LoVo (cell line): Measurements from ENCODE around the gene PVALB.
A peak's percentile ranks its signal among the peaks of the same experiment; 100 is the strongest.

Source experiments
- DNase-seq: peaks from one replicate; pipeline ENCODE4 v3.0.0-alpha.2; 2016; ENCODE audit warnings: low spot score

PVALB gene

DNA sequence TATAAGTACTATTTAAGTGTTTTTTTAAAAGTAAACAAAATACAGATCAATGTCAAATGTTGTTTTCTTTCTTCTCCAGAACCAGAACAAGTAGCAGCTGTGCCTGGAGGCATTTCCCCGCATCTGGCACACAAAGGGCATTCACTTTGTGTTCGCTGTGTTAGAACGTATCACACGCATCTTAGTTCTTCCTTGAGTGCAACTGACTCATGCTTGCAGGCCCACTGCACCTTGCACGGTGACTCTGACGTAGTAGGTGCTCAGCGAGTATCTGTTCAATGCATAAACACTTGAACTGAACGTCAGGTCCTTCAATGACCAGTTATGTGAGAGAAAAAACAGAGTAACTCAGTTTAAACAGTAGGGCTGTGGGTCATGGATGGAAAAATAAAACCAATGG, 44.4 kb downstream of the PVALB start:
- DNase-seq: no peak

GRCh38 chr22:36771356-36772063, 45.3 kb downstream of the PVALB start:
- DNase-seq: no peak

GRCh38 chr22:36770513-36771231, 46.2 kb downstream of the PVALB start:
- DNase-seq: no peak

DNA sequence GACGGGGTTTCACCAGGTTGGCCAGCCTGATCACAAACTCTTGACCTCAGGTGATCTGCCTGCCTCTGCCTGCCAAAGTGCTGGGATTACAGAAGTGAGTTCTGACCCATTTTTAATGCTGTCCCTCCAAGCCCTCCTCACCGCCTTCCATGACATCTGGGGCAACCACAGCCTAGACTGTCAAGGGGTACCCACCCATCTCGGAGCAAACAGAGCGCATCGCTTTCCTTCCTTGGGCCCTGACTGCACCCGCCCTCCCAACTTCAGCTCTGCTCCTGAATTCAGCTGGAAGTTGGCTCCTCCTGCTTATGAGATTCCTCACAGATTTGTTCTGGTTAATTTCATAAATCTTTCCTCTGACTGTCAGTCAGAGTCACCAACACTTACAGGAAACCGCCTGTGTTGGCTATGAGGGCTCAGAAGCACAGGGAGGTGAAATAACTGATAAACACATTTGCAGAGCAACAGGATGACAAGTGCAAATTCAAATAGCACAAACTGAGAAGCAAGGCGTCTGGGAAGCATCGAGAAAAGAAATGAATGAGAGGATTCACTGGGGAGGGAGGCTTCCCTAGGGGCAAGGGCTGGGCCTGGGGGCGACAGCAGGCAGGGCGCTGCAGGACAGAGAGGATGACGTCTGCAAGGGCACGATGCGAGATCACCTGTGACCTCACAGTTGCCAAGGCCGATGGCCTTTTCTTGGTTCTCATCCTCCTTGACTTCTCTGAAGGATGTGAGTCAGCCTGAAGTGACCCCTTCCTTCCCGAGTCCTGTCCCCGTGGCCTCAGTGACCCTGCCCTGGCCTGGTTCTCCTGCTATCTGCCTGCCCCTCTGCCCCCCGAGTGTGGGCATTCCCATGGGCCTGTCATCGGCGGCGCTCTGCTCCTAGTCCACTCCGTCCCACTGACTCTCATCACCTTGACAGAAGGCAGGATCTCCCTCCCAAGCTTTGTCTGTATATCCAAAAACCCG, 47.0 kb downstream of the PVALB start:
- DNase-seq: no peak

- no peak for DNase-seq
These were observed 48.2 kb downstream of the PVALB start for GRCh38 chr22:36768616-36769015.

DNA sequence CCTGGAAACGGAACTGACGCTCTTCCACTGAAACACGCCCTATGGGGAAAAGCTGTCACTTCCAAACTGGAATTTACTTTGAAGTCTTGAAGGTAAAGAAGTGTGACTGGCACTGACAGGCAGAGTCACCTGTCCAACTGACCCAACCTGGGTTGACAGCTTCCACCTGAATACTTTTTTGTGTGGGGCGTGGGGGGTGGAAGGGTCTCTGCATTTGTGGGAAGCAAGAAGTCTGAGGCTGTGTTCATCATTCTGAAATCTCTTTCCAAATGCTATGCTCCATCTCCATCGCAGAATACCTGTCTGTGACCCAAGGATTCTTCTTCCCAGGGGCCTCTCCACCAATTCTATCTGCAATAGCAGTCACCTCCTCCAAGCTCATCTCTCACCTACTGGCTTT, 48.7 kb downstream of the PVALB start:
- no peak for DNase-seq

DNA sequence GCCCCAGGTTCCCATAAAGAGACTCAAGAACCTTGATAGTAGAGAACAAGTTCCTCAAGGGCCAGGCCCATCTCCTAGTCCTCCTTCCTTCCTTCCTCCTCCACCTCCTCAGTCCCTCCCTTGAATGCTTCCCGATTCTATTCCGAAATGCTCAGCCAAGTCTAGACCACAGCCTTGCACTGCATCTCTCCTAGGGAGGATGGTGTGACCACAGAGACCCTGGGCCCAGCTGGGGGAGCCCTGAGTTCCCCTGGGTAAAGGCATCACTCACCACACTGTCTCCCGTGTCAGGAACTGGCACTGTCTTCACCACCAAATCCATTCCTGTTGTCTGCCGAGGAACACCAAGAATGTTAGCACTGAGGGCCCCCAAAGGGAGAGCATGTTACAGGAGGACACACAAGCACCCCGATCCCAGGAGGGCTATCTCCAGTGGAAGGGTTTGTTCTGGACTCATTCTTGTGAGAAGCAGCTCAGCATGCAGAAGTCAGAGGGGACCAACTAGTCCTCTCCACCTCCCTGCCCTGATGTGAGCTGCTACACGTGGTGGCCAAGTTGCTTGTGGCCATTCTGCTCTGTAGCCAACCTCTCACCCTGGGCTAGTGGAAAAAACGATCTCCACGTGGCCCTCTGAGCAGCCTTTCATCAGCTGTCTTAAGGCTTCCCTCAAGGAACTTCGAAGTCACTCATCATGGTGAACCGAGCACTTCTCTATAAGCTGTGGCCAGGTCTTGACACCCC, 49.6 kb downstream of the PVALB start:
- no peak for DNase-seq

GRCh38 chr22:36765943-36766450, 50.8 kb downstream of the PVALB start:
- no peak for DNase-seq

DNA sequence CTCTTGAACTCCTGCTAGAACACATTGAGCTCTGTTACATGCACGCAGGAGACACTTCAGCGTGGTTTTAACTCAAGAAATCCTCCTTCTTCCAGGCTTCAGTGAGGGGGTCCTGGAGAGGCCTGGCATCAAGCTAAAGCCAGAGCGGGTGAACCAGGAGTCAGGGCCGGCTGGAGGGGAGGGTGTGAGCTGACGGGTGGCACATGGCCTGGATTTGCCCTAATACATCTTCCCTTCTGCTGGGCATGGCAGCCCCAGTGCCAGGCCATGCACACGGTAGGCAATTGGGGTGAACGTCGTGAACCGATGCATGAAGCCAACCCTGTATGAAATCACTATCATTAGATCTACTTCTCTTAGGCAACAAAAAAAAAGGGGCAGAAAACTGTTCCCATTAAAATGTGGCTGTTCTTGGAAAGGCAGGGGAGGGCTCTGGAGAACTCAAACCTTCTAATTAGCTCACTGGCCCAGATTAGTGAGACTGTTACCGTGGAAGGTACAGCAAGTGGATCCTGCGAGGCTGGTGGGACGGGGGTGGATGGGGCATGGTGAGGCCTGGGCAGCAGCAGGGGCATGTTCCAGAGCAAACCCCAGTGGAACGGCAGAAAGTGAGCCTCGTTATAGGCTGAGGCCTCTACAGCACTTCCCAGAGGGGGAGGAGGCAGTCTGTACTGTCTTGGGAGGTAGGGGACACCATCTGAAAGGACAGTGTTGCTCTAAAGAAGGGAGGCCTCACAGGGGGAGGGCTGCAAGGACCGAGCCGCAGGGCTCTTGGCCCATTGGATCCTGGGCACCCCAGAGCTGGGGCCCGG, 51.5 kb downstream of the PVALB start:
- DNase-seq: no peak

- DNase-seq: no peak
These were observed 52.2 kb downstream of the PVALB start for GRCh38 chr22:36764641-36765040.

- DNase-seq: no peak
These were observed 52.8 kb downstream of the PVALB start for GRCh38 chr22:36764060-36764459.

DNA sequence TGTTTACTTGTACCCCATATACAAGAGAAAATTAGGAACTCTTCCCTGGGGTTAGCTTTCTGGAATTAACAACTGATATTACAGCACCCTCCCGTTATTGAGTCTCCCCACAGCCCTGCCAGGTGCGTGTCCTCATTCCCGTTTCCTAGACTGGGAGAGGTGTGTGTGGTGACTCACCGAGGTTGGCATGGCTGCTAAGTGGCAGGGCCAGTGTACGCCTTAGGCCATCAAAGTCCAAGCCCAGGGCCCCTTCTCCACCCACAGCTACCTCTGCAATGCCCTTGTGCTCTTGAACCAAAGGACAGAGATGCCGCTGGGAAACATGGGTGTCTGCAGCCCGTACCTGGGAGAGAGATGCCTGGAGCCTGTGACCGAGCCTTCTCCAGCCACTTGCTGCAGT, 53.3 kb downstream of the PVALB start:
- no peak for DNase-seq

DNA sequence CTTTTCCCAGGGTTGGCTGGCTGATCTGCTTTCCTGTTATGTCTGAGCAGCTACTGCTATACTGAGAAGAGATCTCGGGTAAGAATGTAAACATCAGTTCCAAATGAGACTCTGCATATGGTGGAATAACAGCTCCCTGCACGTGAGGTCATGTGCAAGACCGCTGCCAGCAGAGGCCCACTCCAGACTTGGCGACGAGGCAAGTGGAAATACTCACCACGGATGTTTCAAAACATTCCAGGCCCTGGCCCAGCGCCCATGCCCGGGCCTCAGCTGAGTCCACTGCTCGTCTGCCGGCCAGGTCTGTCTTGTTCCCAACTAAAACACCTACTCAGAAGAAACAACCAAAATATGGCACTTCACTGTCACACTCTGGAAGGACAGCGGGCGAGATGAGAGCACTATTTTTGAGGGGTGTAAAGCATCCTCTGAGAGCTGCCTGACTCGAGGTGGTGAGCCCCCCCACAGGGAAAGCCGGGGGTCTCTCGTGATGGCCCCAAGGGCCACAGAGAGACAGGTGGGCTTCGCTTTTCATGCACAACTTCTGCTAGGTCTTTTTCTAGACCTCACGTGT, 54.1 kb downstream of the PVALB start:
- no peak for DNase-seq

- DNase-seq: no peak
These were observed 55.1 kb downstream of the PVALB start for GRCh38 chr22:36761553-36762240.

DNA sequence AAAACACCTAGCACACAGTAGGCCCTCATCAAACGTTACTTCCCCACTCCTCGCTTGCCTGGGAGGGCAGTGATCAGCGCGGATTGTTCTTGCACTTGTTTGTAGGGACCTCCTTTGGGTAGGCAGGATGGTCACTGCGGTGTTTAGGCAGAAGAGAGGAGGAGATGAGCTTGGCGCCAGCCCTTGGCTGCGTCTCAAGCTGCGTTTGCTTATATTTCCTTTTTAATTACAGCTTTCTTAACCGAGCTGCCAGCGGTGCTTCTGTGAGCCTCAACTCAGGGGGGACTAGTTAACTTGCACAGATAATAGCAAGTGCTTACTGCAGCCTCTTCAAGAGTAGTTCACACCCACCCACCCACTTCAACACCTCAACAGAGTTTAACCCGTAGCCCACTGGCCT, 56.0 kb downstream of the PVALB start:
- no peak for DNase-seq

- DNase-seq: no peak
These were observed 57.2 kb downstream of the PVALB start for GRCh38 chr22:36759481-36760159.

DNA sequence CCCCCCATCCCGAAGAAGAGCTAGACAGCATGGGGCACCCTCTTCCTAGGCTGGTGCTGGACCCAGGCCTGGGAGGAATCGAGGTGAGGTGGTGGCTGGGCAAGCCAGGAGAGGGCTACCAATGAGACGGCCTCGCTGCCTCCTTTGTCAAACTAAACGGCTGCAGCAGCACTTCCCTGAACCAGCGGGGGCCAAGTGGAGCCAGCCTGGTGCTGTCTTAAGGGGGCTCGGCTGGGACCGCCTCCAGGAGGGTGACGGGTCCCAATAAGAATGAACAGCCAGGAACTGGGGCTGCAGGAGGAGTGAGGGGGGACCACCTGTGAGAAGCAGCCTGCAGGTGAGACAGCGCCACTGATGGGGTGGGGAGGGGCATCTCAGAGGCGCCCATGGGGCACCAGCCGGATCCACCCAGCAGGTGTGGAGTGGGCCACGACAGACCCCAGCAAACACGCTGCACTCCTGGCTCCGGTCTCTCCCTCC, 58.0 kb downstream of the PVALB start:
- DNase-seq: no peak

DNA sequence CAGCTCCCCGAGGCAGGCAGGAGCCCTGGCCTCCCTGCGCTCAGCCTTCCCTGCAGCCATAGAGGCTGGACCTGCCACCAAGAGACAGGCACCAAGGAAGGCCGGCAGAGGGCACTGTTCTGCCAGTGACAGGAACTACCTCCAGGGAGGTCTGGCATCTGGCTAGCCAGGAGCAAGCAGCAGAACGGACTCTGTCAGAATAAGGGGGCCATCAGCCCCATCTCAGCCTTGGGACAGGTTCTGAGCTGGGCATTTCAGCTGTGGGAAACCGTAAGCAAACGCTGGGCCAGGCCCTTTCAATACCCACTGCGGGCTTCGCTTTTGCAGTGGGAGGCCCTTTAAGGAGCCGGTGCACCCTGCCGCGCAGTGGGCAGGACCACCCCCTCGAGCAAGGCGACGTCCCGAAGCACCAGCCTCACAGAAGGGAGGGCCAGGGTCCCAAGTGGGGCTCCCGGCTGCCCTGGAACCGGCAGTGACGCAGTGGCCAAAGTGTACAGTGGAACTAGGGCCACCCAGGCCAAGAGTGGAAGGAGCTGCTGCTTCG, 59.1 kb downstream of the PVALB start:
- DNase-seq: peak; percentile 54
